ENCODE results near the gene PNPLA1.

PNPLA1 gene

GRCh38 chr6:36246506-36247268, 23.2 kb upstream of the PNPLA1 start:
- no peak for DNase-seq

DNA sequence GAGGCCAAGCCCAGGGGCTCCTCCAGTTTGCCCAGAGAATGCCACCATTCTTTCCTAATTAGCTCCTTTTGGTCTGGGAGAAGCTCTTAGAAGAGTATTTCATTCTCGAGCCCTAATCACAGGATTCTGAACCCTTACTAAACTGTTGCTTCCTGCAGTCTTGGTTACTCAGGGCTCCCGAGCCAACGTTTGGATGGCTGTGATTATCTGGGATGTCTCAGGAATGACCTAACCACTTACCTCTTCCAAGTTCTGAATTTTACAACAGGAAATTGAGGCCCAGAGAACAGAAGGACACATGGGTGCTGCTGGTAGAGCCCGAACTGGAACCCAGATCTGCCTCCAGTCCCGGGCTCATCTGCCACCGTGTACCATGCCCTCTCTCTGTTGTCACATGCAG, 22.2 kb upstream of the PNPLA1 start:
- DNase-seq: no peak

- no peak for DNase-seq
Measured at GRCh38 chr6:36248980-36249379, 20.9 kb upstream of the PNPLA1 start.

DNA sequence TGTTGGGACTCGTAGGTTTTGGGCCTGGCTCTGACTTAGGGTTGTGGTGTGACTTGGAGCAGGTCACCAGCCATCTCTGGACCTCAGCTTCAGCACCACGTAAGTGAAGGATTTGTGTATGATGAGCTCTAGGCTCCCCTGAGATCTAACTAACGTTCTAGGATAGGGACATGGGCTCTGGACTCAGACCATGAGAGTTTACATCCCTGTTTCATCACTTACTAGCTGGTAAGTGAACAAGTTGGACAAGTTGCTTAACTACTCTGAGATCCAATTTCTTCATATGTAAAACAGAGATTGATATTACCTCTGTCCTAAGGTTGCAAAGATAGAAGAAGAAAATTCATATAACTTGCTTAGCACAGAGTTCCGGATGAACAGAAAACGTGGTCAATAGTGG, 20.3 kb upstream of the PNPLA1 start:
- DNase-seq: no peak

GRCh38 chr6:36252005-36252404, 17.9 kb upstream of the PNPLA1 start:
- DNase-seq: no peak

DNA sequence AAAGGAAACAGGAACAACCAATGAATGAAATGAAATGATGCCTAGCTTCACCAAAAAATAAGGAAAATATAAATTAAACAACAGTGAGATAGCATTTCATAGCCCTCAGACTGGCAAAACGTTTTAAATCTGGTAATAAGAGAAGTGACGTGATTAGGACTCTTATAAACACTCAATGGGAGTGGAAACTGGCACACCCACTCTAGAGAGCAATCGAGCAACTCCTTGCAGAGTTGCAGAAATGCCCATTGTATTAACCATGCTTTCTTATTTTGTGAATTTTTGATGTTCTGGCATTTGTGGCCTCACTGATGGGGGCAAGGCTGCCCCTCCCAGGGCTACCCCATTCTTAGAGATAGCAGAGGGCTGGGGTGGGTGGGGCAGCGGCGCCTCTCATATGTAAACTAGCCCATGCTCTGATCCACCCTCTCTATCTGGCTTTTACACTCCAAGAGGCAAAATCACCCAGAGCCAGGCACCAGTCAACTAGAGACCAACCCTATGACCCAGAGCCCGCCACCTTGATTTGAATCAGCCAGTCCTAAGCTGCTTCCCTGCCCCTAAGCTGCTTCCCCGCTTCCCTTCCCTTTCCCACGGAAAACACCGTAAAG, 6.4 kb upstream of the PNPLA1 start:
- no peak for DNase-seq

DNA sequence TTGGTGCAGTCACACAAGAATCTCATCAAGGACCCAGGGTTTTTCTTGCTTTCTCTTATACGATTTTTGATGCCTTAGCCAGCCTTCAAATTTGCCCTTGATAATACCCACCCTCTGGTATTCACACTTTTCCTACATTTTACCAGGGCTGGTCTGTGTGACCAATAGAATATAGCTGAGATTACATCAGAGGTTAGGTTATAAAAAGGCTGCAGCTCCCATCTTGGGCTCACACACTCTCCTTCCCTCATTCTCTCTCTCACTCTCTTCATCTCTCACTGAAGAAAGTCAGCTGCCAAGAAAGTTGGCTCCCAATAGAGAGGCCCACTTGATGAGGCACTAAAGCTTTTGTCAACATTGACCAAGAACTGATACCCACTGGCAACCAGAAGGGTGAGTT, 4.1 kb upstream of the PNPLA1 start:
- no peak for DNase-seq

GRCh38 chr6:36266913-36267644, 2.8 kb upstream of the PNPLA1 start:
- DNase-seq: no peak

DNA sequence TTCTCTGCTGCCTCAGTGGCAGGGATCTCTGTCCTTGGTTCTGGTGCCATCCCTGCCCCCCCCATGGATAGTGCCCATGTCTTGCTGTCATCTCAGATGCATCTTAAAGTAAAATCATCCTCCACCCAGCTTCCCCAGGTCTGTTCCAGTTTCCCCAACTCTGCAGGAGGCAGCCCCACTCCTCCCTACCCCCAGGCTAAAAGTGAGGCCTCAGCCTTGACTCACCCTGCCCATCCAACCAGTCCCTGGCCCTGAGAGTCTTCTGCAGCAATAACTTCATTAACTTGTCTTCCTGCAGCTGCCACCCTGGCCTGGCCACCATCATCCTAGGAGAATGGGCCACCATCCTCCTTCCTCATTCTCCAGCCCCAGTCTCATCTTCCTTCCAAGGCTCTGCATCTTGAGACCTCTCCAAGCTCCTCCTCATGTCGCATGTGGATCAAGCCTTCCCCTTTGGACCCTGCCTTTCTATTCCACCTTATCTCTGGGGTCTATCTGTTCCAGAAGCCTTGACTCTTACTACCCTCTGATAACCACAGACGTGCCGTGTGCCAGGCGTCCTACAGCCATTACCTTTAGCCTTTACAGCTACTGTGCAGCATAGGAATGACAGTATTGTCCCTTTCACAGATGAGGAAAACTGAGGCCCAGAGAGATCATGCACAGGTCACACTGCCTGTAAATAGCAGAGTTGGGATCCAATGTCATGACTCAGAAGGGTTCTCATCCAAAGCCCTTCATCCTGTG, 2.0 kb upstream of the PNPLA1 start:
- DNase-seq: no peak

GRCh38 chr6:36268478-36269275, 1.2 kb upstream of the PNPLA1 start:
- DNase-seq: no peak

- no peak for DNase-seq
Measured at GRCh38 chr6:36272234-36272633, 2.4 kb downstream of the PNPLA1 start.

DNA sequence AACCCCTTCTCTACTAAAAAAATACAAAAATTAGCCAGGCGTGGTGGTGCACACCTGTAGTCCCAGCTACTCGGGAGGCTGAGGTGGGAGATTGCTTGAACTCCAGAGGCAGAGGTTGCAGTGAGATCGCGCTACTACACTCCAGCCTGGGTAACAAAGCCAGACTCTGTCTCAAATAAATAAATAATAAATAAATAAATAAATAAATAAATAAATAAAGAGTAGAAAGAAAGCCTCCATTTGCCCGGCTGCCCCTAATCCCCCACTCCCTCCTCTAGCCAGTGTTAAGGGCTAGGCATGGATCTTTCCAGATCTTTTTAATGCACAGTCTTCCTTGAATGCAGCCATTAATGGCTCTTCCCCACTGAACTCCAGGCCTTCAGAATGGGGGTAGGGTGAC, 3.2 kb downstream of the PNPLA1 start:
- no peak for DNase-seq

DNA sequence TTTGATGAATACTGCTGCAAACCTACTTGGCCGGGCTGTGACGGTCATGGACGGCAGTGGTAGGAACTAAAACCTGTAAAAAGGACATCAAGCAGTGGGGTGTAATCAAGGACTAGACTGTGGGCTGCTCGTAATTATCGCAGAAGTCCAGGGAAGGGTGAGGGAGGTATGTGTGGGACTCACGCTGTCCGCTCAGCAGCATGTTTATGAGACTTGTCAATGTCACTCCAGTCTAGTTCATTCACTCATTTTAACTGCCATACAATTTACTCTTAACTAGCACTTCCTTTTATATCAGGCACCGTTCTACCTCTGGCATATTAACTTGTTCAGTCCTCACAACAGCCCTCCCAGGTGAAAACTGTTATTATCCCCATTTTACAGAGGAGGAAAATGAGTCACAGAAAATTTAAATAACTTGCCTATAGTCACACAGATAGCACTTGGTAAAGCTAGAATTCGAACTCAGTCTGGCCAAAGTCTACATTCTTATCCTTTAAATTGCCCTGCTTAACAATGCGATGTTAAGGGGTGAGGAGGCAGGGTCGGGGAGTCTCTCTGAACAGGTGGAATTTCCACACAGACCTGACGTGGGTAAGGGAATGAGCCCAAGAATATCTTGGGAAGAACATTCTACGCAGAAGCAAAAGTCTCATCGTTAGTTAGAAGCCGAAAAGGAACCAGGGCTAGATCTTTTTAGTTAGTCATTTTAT, 4.1 kb downstream of the PNPLA1 start:
- no peak for DNase-seq

DNA sequence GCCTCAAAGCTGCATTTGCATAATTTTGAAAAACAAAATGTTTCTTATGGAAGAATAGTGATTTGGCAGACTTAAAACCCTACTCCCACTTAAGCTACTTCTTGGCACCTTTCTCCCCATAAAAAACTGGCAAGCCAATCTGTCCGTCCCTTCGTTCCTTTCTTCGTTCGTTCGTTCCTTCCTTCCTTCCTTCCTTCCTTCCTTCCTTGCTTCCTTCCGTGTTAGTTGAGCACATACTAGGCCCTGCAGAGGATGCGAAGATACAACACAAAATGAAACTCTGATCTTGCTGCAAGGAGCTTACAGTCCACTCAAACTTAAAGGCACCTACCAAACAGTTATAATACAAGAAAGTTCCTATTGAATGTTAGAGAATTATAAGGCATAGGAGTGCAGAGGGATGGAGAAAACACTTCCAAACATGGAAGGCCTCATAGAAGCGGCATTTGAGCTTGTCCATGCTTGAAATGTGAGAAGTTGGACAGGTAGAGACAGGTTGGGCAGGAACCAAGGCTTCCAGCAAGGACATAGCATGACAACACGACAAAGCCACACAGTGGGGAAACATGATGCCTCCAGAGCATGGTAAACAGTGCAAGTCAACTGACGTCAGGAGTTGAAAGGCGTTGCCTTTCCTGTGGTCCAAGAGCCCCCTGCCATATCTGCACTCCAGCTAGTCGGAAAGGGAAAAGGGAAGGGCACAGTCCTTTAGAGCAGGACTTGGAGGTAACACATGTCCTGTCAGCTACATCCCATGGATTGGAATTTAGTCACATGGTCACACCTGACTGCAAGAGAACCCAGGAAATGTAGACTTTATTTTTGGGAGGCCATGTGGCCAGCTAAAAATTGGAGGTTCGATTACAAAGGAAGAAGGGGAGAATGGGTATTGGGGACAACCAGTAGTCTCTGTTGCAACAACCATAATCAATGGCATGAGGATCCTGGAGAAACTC, 7.0 kb downstream of the PNPLA1 start:
- no peak for DNase-seq

DNA sequence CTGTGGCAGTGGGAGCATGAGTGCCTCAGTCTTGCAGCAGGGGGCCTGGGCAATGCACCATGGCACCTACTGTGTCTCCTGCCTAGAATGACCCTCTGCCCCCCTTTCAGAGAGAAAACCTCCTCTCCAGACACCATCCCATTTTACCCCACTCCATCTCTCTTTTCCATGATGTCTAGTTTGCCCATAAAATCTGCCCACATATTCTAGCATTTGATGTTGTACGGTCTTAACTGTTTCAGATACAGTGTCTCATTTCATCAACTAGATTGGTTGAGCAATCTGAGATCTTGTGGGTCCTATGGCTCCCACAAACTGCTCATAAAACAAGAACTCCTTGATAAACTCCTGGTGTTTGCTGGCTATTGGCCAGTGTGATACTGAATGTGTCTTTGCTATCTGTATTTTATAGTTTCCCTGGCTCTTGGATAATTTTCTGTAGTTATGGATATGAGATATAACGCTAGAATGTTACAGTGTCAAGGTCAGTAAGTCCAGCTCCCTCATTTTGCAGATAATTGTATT, 8.1 kb downstream of the PNPLA1 start:
- no peak for DNase-seq

DNA sequence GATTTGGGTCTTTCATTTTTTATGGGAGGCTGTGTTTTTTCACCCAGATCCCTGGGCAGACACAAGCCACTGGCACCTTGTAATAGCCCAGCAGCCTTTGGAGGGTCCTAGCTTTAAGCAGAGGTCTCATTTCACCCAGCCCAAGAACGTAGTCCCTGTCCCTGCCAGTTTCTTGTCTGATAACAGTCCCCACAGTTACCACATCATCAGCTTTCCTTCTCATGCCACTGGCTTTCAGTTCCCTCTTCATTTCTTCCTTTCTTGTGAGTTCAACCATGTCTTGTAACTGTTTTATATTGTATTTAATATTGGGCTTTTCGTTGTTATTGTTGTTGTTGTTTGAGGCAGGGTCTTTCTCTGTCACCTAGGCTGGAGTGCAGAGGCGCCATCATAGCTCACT, 10.6 kb downstream of the PNPLA1 start:
- no peak for DNase-seq

DNA sequence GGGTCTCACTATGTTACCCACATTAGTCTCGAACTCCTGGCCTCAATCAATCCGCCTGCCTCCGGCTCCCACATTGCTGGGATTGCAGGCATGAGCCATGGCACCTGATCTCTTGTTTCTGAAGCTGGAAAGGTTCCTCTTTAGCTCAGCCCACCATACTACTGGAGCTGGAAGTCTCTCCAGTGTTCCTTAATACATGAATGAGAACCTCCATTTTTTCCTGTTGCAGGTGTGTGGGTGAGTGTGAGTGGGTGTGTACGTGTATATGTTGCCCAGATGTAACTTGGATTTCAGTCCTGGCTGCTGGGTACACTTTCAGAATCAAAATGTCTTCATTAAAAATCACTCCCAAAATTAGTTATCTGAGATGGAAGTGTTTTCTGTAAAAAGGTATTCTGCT, 11.1 kb downstream of the PNPLA1 start:
- no peak for DNase-seq

- DNase-seq: no peak
Measured at GRCh38 chr6:36283608-36284007, 13.7 kb downstream of the PNPLA1 start.

GRCh38 chr6:36284359-36284758, 14.5 kb downstream of the PNPLA1 start:
- no peak for DNase-seq

- no peak for DNase-seq
Measured at GRCh38 chr6:36285187-36285671, 15.4 kb downstream of the PNPLA1 start.
